ENCODE measurements around the gene CLMN.

The CLMN gene

GRCh38 chr14:95294834-95295599, 24.7 kb downstream of the CLMN start:
- no peak for TF ChIP-seq CTCF (IDR thresholded peaks at IDR 0.05; ENCODE audit: low read length)
- TF ChIP-seq EZH2 (IDR thresholded peaks at IDR 0.05; ENCODE audit: borderline replicate concordance, low read length): no peak
- no peaks in the 10 kb centered on the region for H3K36me3 ChIP-seq (ENCODE audit: insufficient read depth, low read length)
- H3K9ac ChIP-seq (ENCODE audit: low read length): no peak overlapping the region
- no peaks in the 10 kb centered on the region for H3K79me2 ChIP-seq (ENCODE audit: insufficient read depth, low read length)
- H3K4me3 ChIP-seq (ENCODE audit: low read depth, low read length, poor library complexity, severe bottlenecking): no peak overlapping the region
- H3K4me1 ChIP-seq (ENCODE audit: insufficient read depth, low read length, severe bottlenecking): peaks cover 6% of the 10 kb centered on the region
- H4K20me1 ChIP-seq (ENCODE audit: insufficient read depth, low read length): no peaks in the 10 kb centered on the region
- H3F3A ChIP-seq (ENCODE audit: insufficient read depth, low read length): no peaks in the 10 kb centered on the region
- H2AFZ ChIP-seq (ENCODE audit: low read length): no peak overlapping the region
- no peaks in the 10 kb centered on the region for H3K9me3 ChIP-seq (ENCODE audit: low read length)
- H3K4me2 ChIP-seq (ENCODE audit: low read length): no peak overlapping the region
- no peak overlapping the region for H3K27ac ChIP-seq (ENCODE audit: low read depth, low read length, poor library complexity, severe bottlenecking)
- peaks cover 18% of the 10 kb centered on the region for H3K27me3 ChIP-seq (ENCODE audit: insufficient read depth, low read length)
- H3K9me2 ChIP-seq (ENCODE audit: low read depth, low read length): no peaks in the 10 kb centered on the region

GRCh38 chr14:95294320-95294719, 25.4 kb downstream of the CLMN start:
- Histone ChIP-seq H3K27ac (ENCODE audit: low read depth, low read length, poor library complexity, severe bottlenecking) (no peak overlapping the region), H3F3A (ENCODE audit: insufficient read depth, low read length) (no peaks in the 10 kb centered on the region), H3K4me3 (ENCODE audit: low read depth, low read length, poor library complexity, severe bottlenecking) (no peak overlapping the region), H3K79me2 (ENCODE audit: insufficient read depth, low read length) (no peaks in the 10 kb centered on the region), H3K27me3 (ENCODE audit: insufficient read depth, low read length) (peaks cover 18% of the 10 kb centered on the region), H3K9me2 (ENCODE audit: low read depth, low read length) (no peaks in the 10 kb centered on the region), H3K4me2 (ENCODE audit: low read length) (no peak overlapping the region), H4K20me1 (ENCODE audit: insufficient read depth, low read length) (no peaks in the 10 kb centered on the region), H3K9ac (ENCODE audit: low read length) (no peak overlapping the region), H2AFZ (ENCODE audit: low read length) (no peak overlapping the region), H3K4me1 (ENCODE audit: insufficient read depth, low read length, severe bottlenecking) (peaks cover 6% of the 10 kb centered on the region), H3K36me3 (ENCODE audit: insufficient read depth, low read length) (no peaks in the 10 kb centered on the region), H3K9me3 (ENCODE audit: low read length) (no peaks in the 10 kb centered on the region)
- TF ChIP-seq CTCF (IDR thresholded peaks at IDR 0.05; ENCODE audit: low read length) (no peak), EZH2 (IDR thresholded peaks at IDR 0.05; ENCODE audit: borderline replicate concordance, low read length) (no peak)

GRCh38 chr14:95293449-95293848, 26.3 kb downstream of the CLMN start:
- Histone ChIP-seq H2AFZ (ENCODE audit: low read length) (no peak overlapping the region), H3K79me2 (ENCODE audit: insufficient read depth, low read length) (no peaks in the 10 kb centered on the region), H3K27ac (ENCODE audit: low read depth, low read length, poor library complexity, severe bottlenecking) (no peak overlapping the region), H3K9me2 (ENCODE audit: low read depth, low read length) (no peaks in the 10 kb centered on the region), H4K20me1 (ENCODE audit: insufficient read depth, low read length) (no peaks in the 10 kb centered on the region), H3K36me3 (ENCODE audit: insufficient read depth, low read length) (no peaks in the 10 kb centered on the region), H3K4me1 (ENCODE audit: insufficient read depth, low read length, severe bottlenecking) (peaks cover 6% of the 10 kb centered on the region), H3K9me3 (ENCODE audit: low read length) (no peaks in the 10 kb centered on the region), H3K4me2 (ENCODE audit: low read length) (no peak overlapping the region), H3K27me3 (ENCODE audit: insufficient read depth, low read length) (peaks cover 17% of the 10 kb centered on the region), H3K4me3 (ENCODE audit: low read depth, low read length, poor library complexity, severe bottlenecking) (no peak overlapping the region), H3F3A (ENCODE audit: insufficient read depth, low read length) (no peaks in the 10 kb centered on the region), H3K9ac (ENCODE audit: low read length) (no peak overlapping the region)
- no peak for TF ChIP-seq CTCF (IDR thresholded peaks at IDR 0.05; ENCODE audit: low read length)
- TF ChIP-seq EZH2 (IDR thresholded peaks at IDR 0.05; ENCODE audit: borderline replicate concordance, low read length): no peak
